Neural progenitor cell (in vitro differentiated cells): Measurements from ENCODE around the gene PPFIA2. TPM values are rescaled to one million over a fixed set of nuclear protein-coding genes. Genes with fewer than 3 reads are reported as not detected.

Experiments
- DNase-seq: peaks from one replicate; pipeline ENCODE4 v3.0.0-alpha.2; 2016; ENCODE audit warnings: low spot score
- H2AFZ ChIP-seq: fragments of 200-600 bp; sonication (generic); replicated peaks from 2 replicates; pipeline ENCODE4 v1.6.1; 2016; ENCODE audit warnings: antibody characterized with exemption
- H3F3A ChIP-seq: fragments of 200-600 bp; sonication (generic); 2 replicates; pipeline ENCODE4 v1.6.1; 2016; ENCODE audit warnings: antibody characterized with exemption, low read depth
- H3K27ac ChIP-seq: fragments of 200-600 bp; sonication (generic); 2 replicates; pipeline ENCODE4 v1.5.1; 2016; ENCODE audit warnings: mild to moderate bottlenecking
- H3K27me3 ChIP-seq: fragments of 200-600 bp; sonication (generic); 2 replicates; pipeline ENCODE4 v1.6.1; 2016; ENCODE audit warnings: mild to moderate bottlenecking, moderate library complexity
- H3K36me3 ChIP-seq: fragments of 200-600 bp; sonication (generic); 2 replicates; pipeline ENCODE4 v1.5.1; 2016
- H3K4me1 ChIP-seq: fragments of 200-600 bp; sonication (generic); 2 replicates; pipeline ENCODE4 v1.6.1; 2016; ENCODE audit warnings: mixed run types
- H3K4me2 ChIP-seq: fragments of 200-600 bp; sonication (generic); 2 replicates; pipeline ENCODE4 v1.6.1; 2016
- H3K4me3 ChIP-seq: fragments of 200-600 bp; sonication (generic); 2 replicates; pipeline ENCODE4 v1.5.1; 2016
- H3K79me2 ChIP-seq: fragments of 200-600 bp; sonication (generic); 2 replicates; pipeline ENCODE4 v1.6.1; 2016; ENCODE audit warnings: low read depth
- H3K9ac ChIP-seq: fragments of 200-600 bp; sonication (generic); 2 replicates; pipeline ENCODE4 v1.6.1; 2016
- H3K9me3 ChIP-seq: fragments of 200-600 bp; sonication (generic); 2 replicates; pipeline ENCODE4 v1.5.1; 2016; ENCODE audit warnings: low read depth
- H4K20me1 ChIP-seq: fragments of 200-600 bp; sonication (generic); 2 replicates; pipeline ENCODE4 v1.6.1; 2016; ENCODE audit warnings: low read depth
- H3K27ac Mint-ChIP-seq: 3 replicates; pipeline ENCODE4 v1.8.0; 2021; ENCODE audit warnings: mixed read lengths
- H3K27me3 Mint-ChIP-seq: 2 replicates; pipeline ENCODE4 v1.8.0; 2022; ENCODE audit warnings: low read depth, mild to moderate bottlenecking, inconsistent platforms, moderate library complexity, mixed read lengths; ENCODE audit not compliant: insufficient read depth
- H3K36me3 Mint-ChIP-seq: 3 replicates; pipeline ENCODE4 v1.8.0; 2021; ENCODE audit warnings: mixed read lengths
- H3K4me1 Mint-ChIP-seq: 3 replicates; pipeline ENCODE4 v1.8.0; 2021; ENCODE audit warnings: mixed read lengths
- H3K4me3 Mint-ChIP-seq: 3 replicates; pipeline ENCODE4 v1.8.0; 2021; ENCODE audit warnings: mild to moderate bottlenecking, moderate library complexity, mixed read lengths
- H3K9me3 Mint-ChIP-seq: 3 replicates; pipeline ENCODE4 v1.8.0; 2020; ENCODE audit warnings: mixed read lengths
- EZH2 ChIP-seq: fragments of 200-600 bp; sonication (generic); IDR thresholded peaks from 2 replicates; pipeline ENCODE4 v1.6.1; 2017; ENCODE audit warnings: antibody characterized with exemption, mild to moderate bottlenecking, moderate library complexity
- EZH2phosphoT487 ChIP-seq: fragments of 200-600 bp; sonication (generic); IDR thresholded peaks from 2 replicates; pipeline ENCODE4 v1.6.1; 2017; ENCODE audit warnings: antibody characterized with exemption
- total RNA-seq: library from RNA; depleted of rRNA; stranded (reverse); fragments of >200 nt; gene quantifications from 2 replicates; pipeline ENCODE4 v1.2.3, GENCODE V29; 2015; ENCODE audit warnings: low replicate concordance
- TF ChIP-seq, protein P1 (sequence below): fragments of 200-600 bp; sonication (generic); IDR thresholded peaks from 2 replicates; pipeline ENCODE4 v1.5.1; 2017; ENCODE audit warnings: antibody characterized with exemption, mild to moderate bottlenecking

PPFIA2 gene
- total RNA-seq, 1 donor from 2014 or later = 1.4 TPM

DNA sequence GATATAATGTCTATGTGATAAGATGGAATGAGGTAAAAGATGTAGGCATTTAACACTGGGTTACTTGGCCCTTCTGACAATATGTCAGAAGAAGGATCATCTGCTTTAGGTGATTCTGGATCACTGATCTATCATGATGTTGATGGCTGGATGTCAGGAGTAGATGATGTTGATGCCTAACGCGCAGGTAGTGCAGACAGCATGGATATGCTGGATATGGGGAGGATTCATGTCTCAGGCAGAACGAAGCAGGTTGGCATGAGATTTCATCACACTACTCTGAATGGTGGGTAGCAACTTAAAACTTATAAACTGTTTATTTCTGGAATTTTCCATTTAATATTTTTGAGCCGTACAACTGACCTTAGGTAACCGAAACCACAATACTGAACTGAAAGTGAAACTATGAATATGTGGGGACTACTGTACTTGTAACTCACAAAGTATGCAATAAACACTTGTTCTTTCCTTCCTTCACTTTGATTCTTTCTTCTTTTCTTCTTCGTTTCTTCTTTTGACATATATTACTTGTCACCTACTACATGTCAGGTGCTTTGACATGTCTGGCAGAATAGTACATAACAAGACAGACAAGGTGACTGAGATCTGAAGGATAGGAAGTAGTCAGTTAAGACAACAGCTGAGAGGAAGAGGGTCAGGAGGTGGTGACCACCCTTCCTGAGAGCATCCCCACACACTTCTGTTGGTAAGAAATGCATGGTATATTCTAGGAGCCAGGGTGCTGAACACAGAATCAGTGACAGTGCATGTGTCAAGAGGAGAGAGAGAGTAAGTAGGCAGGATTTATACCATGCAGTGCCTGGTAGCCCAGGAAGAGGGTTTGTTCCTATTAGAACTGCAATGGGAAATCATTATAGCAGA is 238.8 kb downstream of the PPFIA2 start:
- no peaks in the 10 kb centered on the region for H3K36me3 Mint-ChIP-seq
- Histone ChIP-seq H3K36me3 (no peaks in the 10 kb centered on the region), H3K4me3 (no peak overlapping the region), H3K27me3 (no peaks in the 10 kb centered on the region), H3K9ac (no peak overlapping the region), H3K4me1 (no peaks in the 10 kb centered on the region), H4K20me1 (no peaks in the 10 kb centered on the region), H3F3A (no peaks in the 10 kb centered on the region), H3K79me2 (no peaks in the 10 kb centered on the region), H3K9me3 (no peaks in the 10 kb centered on the region), H3K4me2 (no peak overlapping the region), H2AFZ (no peak overlapping the region), H3K27ac (no peak overlapping the region)
- no peak overlapping the region for H3K27ac Mint-ChIP-seq
- H3K4me1 Mint-ChIP-seq = no peaks in the 10 kb centered on the region
- no peak for DNase-seq
- H3K9me3 Mint-ChIP-seq = no peaks in the 10 kb centered on the region
- no peak for TF ChIP-seq EZH2phosphoT487
- TF ChIP-seq, protein P1, sequence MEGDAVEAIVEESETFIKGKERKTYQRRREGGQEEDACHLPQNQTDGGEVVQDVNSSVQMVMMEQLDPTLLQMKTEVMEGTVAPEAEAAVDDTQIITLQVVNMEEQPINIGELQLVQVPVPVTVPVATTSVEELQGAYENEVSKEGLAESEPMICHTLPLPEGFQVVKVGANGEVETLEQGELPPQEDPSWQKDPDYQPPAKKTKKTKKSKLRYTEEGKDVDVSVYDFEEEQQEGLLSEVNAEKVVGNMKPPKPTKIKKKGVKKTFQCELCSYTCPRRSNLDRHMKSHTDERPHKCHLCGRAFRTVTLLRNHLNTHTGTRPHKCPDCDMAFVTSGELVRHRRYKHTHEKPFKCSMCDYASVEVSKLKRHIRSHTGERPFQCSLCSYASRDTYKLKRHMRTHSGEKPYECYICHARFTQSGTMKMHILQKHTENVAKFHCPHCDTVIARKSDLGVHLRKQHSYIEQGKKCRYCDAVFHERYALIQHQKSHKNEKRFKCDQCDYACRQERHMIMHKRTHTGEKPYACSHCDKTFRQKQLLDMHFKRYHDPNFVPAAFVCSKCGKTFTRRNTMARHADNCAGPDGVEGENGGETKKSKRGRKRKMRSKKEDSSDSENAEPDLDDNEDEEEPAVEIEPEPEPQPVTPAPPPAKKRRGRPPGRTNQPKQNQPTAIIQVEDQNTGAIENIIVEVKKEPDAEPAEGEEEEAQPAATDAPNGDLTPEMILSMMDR = no peak
- no peak for TF ChIP-seq EZH2
- no peak overlapping the region for H3K4me3 Mint-ChIP-seq
- no peaks in the 10 kb centered on the region for H3K27me3 Mint-ChIP-seq

DNA sequence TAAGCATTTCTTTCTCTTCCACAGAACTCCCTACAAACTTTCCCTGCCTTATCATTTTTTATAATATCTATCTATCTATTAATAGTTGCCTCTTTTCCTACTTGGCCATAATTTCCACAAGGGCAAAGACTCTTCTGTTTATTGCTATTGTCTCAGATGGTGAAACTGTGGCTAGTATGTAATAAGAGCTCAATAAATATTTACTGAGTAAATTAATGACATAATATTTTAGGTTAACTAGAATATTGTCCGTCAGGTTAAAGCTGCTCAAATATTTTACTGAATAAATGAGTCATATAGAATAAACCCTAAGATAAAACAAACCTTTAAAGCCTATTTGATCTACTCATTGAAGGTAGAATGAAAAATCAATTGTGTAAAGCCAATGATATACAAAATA is 240.5 kb downstream of the PPFIA2 start:
- DNase-seq = no peak
- Mint-ChIP-seq H3K4me1 (no peaks in the 10 kb centered on the region), H3K36me3 (no peaks in the 10 kb centered on the region), H3K4me3 (no peak overlapping the region), H3K27ac (no peak overlapping the region), H3K27me3 (no peaks in the 10 kb centered on the region), H3K9me3 (no peaks in the 10 kb centered on the region)
- Histone ChIP-seq H4K20me1 (no peaks in the 10 kb centered on the region), H2AFZ (no peak overlapping the region), H3K4me2 (no peak overlapping the region), H3K27ac (no peak overlapping the region), H3K4me3 (no peak overlapping the region), H3K27me3 (no peaks in the 10 kb centered on the region), H3K4me1 (no peaks in the 10 kb centered on the region), H3K9ac (no peak overlapping the region), H3K9me3 (no peaks in the 10 kb centered on the region), H3K36me3 (no peaks in the 10 kb centered on the region), H3K79me2 (no peaks in the 10 kb centered on the region), H3F3A (no peaks in the 10 kb centered on the region)
- TF ChIP-seq, protein P1 = no peak
- no peak for TF ChIP-seq EZH2phosphoT487

DNA sequence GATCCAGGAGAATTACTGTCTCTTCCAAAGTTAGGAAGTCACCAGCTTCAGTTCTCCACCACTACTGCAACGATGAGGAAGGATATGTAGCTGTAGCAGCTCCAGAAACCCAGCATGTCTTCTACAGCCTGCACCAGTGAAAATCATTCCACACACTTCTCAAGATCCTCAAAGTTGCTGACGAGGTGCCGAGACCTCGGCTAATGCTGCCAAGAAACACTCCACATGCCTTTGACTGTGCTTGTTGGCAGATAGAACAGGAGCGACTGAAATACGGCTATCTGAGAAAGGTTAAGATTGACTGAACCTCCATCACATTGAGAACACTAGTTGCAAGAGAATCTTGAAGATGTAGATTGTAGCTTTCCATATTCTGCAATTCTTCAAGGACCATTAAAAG is 241.9 kb downstream of the PPFIA2 start:
- TF ChIP-seq, protein P1 = no peak
- no peak for TF ChIP-seq EZH2
- TF ChIP-seq EZH2phosphoT487 = no peak
- Histone ChIP-seq H2AFZ (no peak overlapping the region), H3K27ac (no peak overlapping the region)

More for the DNA sequence above, 241.9 kb downstream of the PPFIA2 start:
- no peaks in the 10 kb centered on the region for H3K9me3 Mint-ChIP-seq
- H3K27me3 Mint-ChIP-seq = no peaks in the 10 kb centered on the region
- Histone ChIP-seq H3K79me2 (no peaks in the 10 kb centered on the region), H4K20me1 (no peaks in the 10 kb centered on the region), H3K36me3 (no peaks in the 10 kb centered on the region), H3K9ac (no peak overlapping the region), H3K4me3 (no peak overlapping the region), H3F3A (no peaks in the 10 kb centered on the region), H3K4me1 (no peaks in the 10 kb centered on the region), H3K27me3 (no peaks in the 10 kb centered on the region), H3K9me3 (no peaks in the 10 kb centered on the region), H3K4me2 (no peak overlapping the region)
- H3K4me3 Mint-ChIP-seq = no peak overlapping the region
- H3K4me1 Mint-ChIP-seq = no peaks in the 10 kb centered on the region
- H3K36me3 Mint-ChIP-seq = no peaks in the 10 kb centered on the region
- no peak for DNase-seq
- H3K27ac Mint-ChIP-seq = no peak overlapping the region
